NCI-H82 (cell line): Measurements from ENCODE around the gene S100A10.

ENCODE experiments used
- DNase-seq: peaks from one replicate; lab custom pipeline; 2025; lab: John Stamatoyannopoulos, UW

S100A10 gene

GRCh38 chr1:151964510-151964909 lies 29.1 kb downstream of the S100A10 start:
- no peak for DNase-seq

GRCh38 chr1:151963288-151963687 lies 30.4 kb downstream of the S100A10 start:
- DNase-seq, result no peak

- DNase-seq, result no peak
Observed at GRCh38 chr1:151961833-151962232, 31.8 kb downstream of the S100A10 start.

GRCh38 chr1:151960780-151961513 lies 32.7 kb downstream of the S100A10 start:
- DNase-seq, result no peak

GRCh38 chr1:151958959-151959358 lies 34.7 kb downstream of the S100A10 start:
- DNase-seq, result peak; percentile 69

- no peak for DNase-seq
Observed at GRCh38 chr1:151956957-151957497, 36.6 kb downstream of the S100A10 start.

GRCh38 chr1:151953409-151954094 lies 40.1 kb downstream of the S100A10 start:
- DNase-seq, result no peak

- DNase-seq, result no peak
Observed at GRCh38 chr1:151952811-151953210, 40.8 kb downstream of the S100A10 start.

- DNase-seq, result no peak
Observed at GRCh38 chr1:151949371-151950193, 44.1 kb downstream of the S100A10 start.

- DNase-seq, result no peak
Observed at GRCh38 chr1:151948506-151948905, 45.2 kb downstream of the S100A10 start.

- no peak for DNase-seq
Observed at GRCh38 chr1:151947140-151947539, 46.5 kb downstream of the S100A10 start.

- DNase-seq, result peak; percentile 58
Observed at GRCh38 chr1:151945725-151946722, 47.6 kb downstream of the S100A10 start.

GRCh38 chr1:151944857-151945575 lies 48.6 kb downstream of the S100A10 start:
- DNase-seq, result no peak

GRCh38 chr1:151944126-151944856 lies 49.4 kb downstream of the S100A10 start:
- no peak for DNase-seq

- DNase-seq, result no peak
Observed at GRCh38 chr1:151943591-151943990, 50.1 kb downstream of the S100A10 start.

GRCh38 chr1:151942882-151943281 lies 50.8 kb downstream of the S100A10 start:
- DNase-seq, result no peak

- no peak for DNase-seq
Observed at GRCh38 chr1:151940541-151940940, 53.1 kb downstream of the S100A10 start.

GRCh38 chr1:151939779-151940178 lies 53.9 kb downstream of the S100A10 start:
- no peak for DNase-seq

GRCh38 chr1:151939141-151939540 lies 54.5 kb downstream of the S100A10 start:
- no peak for DNase-seq

- DNase-seq, result peak; percentile 71
Observed at GRCh38 chr1:151936653-151937052, 57.0 kb downstream of the S100A10 start.
